Osteocyte (in vitro differentiated cells): ENCODE data around the gene NRDC. TPM values are rescaled to one million over a fixed set of nuclear protein-coding genes. Genes with fewer than 3 reads are reported as not detected.

Experiments used
- DNase-seq: peaks from one replicate; pipeline ENCODE4 v3.0.0; 2021; ENCODE audit warnings: mixed read lengths; ENCODE audit not compliant: unreplicated experiment; ENCODE audit errors: extremely low spot score
- H3K27ac Mint-ChIP-seq: one replicate; pipeline ENCODE4 v1.8.0; 2021; ENCODE audit warnings: mild to moderate bottlenecking, mixed read lengths; ENCODE audit not compliant: unreplicated experiment
- H3K27me3 Mint-ChIP-seq: one replicate; pipeline ENCODE4 v1.8.0; 2021; ENCODE audit warnings: mixed read lengths; ENCODE audit not compliant: unreplicated experiment
- H3K36me3 Mint-ChIP-seq: one replicate; pipeline ENCODE4 v1.8.0; 2021; ENCODE audit warnings: mixed read lengths; ENCODE audit not compliant: unreplicated experiment
- H3K4me1 Mint-ChIP-seq: one replicate; pipeline ENCODE4 v1.8.0; 2021; ENCODE audit warnings: mixed read lengths; ENCODE audit not compliant: unreplicated experiment
- H3K4me3 Mint-ChIP-seq: one replicate; pipeline ENCODE4 v1.8.0; 2021; ENCODE audit warnings: mild to moderate bottlenecking, moderate library complexity, mixed read lengths; ENCODE audit not compliant: unreplicated experiment
- H3K9me3 Mint-ChIP-seq: one replicate; pipeline ENCODE4 v1.8.0; 2021; ENCODE audit warnings: mixed read lengths; ENCODE audit not compliant: unreplicated experiment
- total RNA-seq: library from RNA; stranded (reverse); gene quantifications from 2 replicates; pipeline ENCODE4 v1.2.1, GENCODE V29; 2021
- TF ChIP-seq, protein P1 (sequence below): fragments of 200-600 bp; sonication (generic); IDR thresholded peaks from 2 replicates; pipeline ENCODE4 v1.5.0; 2021; ENCODE audit warnings: antibody characterized with exemption, mild to moderate bottlenecking, moderate library complexity

Gene NRDC
- total RNA-seq, 1 donor from 2014 or later, result 130 TPM

DNA sequence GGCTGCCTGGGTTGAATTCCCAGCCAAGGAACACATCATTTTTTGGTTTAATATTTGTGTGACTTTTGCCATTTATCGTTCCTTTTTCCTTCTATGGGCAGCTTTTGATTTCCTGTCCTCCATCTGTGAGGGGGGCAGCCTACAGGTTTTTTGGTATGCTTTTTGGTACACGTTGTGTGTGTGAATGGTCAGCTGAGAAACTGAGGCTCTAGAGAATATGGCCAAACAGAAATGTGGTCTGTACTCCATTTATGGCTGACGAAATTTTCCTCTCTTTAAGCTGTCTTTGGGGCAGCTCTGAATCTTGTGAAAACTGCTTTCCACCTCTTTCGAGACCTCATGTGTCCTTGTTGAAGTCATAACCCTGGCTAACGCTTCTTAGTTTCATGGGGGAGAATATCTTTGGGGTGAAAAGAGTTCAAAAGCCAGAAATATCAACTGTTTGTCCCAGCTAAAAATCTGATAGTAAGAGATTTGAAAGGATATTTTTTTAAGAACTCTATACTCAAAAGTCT, 26.6 kb downstream of the NRDC start:
- no peaks in the 10 kb centered on the region for H3K4me1 Mint-ChIP-seq
- H3K36me3 Mint-ChIP-seq, result peaks cover 11% of the 10 kb centered on the region
- no peak overlapping the region for H3K4me3 Mint-ChIP-seq
- H3K27ac Mint-ChIP-seq, result no peak overlapping the region
- TF ChIP-seq, protein P1, sequence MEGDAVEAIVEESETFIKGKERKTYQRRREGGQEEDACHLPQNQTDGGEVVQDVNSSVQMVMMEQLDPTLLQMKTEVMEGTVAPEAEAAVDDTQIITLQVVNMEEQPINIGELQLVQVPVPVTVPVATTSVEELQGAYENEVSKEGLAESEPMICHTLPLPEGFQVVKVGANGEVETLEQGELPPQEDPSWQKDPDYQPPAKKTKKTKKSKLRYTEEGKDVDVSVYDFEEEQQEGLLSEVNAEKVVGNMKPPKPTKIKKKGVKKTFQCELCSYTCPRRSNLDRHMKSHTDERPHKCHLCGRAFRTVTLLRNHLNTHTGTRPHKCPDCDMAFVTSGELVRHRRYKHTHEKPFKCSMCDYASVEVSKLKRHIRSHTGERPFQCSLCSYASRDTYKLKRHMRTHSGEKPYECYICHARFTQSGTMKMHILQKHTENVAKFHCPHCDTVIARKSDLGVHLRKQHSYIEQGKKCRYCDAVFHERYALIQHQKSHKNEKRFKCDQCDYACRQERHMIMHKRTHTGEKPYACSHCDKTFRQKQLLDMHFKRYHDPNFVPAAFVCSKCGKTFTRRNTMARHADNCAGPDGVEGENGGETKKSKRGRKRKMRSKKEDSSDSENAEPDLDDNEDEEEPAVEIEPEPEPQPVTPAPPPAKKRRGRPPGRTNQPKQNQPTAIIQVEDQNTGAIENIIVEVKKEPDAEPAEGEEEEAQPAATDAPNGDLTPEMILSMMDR, result no peak
- H3K9me3 Mint-ChIP-seq, result no peaks in the 10 kb centered on the region
- no peak for DNase-seq
- H3K27me3 Mint-ChIP-seq, result no peaks in the 10 kb centered on the region

DNA sequence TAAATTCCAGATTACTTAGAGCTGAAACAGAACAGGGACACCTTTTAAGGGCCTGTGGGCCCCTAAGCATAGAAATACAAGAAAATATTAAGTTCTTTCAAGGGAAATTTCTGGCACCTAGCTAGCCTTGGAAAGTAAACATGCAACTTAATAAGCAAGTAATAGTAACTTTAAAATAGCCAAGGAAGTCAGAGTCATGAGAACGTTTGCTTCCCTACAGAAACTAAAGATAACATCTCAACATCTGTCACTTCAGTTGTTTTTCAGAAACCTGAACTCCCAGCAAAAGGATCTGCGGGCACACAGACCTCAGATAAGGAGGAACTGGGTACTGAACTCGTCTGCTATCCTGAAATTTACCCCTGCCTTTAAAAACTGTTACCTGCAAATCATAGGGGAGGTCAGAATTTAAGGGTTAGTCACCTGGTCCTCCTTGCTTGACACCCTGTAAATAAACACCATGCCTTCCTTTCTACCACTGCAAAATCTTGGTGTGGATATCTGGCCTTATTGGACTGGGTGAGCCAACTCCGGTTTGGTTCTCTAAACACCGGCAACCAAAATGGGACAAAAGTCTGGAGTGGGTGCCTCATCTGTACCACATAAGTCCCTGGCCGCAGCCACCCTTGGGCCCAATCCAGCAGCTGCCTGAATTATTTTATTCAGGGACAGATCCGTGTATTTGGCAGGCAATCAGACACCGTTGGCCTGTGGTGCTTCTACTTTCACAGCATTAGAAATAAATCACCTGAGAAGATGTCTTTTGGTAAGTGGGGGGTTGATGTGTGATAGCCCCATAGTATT, 27.9 kb downstream of the NRDC start:
- Mint-ChIP-seq H3K27ac (no peak overlapping the region), H3K4me3 (no peak overlapping the region), H3K27me3 (no peaks in the 10 kb centered on the region), H3K4me1 (no peaks in the 10 kb centered on the region), H3K9me3 (no peaks in the 10 kb centered on the region), H3K36me3 (peaks cover 17% of the 10 kb centered on the region)
- TF ChIP-seq, protein P1, result no peak
- DNase-seq, result no peak

DNA sequence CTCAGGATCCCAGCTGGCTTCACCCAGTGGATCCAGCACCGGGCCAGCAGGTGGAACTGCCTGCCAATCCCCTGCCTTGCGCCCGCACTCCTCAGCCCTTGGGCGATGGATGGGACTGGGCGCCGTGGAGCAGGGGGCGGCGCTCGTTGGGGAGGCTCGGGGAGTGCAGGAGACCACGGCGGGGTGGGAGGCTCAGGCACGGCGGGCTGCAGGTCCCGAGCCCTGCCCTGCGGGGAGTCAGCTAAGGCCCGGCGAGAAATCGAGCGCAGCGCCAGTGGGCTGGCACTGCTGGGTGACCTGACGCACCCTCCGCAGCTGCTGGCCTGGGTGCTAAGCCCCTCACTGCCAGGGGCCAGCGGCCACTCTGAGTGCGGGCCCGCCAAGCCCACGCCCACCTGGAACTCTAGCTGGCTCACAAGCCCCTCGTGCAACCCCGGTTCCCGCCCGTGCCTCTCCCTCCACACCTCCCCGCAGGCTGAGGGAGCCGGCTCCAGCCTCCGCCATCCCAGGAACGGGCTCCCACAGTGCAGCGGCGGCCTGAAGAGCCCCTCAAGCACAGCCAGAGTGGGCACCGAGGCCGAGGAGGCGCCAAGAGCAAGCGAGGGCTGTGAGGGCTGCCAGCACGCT, 31.1 kb downstream of the NRDC start:
- TF ChIP-seq, protein P1, result no peak
- Mint-ChIP-seq H3K27ac (no peak overlapping the region), H3K36me3 (peaks cover 10% of the 10 kb centered on the region), H3K9me3 (no peaks in the 10 kb centered on the region), H3K27me3 (no peaks in the 10 kb centered on the region), H3K4me3 (no peak overlapping the region), H3K4me1 (peaks cover 7% of the 10 kb centered on the region)
- DNase-seq, result no peak

DNA sequence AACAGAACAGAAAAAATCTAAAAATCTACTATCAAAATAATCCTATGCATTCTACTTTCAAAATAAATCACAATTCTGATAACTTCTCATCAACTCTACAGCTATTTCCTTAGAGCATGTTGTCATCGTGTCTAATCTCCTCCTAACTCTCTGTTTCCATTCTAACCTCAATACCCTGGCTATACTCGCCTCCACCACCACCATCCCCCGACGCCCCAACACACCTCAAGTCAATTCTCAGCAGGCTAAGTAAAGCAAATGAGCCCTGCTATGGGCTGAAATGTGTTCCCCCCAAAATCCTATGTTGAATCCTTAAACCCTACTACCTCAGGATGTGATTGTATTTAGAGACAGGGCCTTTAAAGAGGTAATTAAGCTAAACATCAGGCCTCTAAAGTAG, 34.6 kb downstream of the NRDC start:
- no peak overlapping the region for H3K4me3 Mint-ChIP-seq
- H3K9me3 Mint-ChIP-seq, result no peaks in the 10 kb centered on the region

More for the DNA sequence above, 34.6 kb downstream of the NRDC start:
- no peaks in the 10 kb centered on the region for H3K27me3 Mint-ChIP-seq
- H3K27ac Mint-ChIP-seq, result no peak overlapping the region
- peaks cover 23% of the 10 kb centered on the region for H3K36me3 Mint-ChIP-seq
- no peak for DNase-seq
- peaks cover 12% of the 10 kb centered on the region for H3K4me1 Mint-ChIP-seq
- TF ChIP-seq, protein P1, result no peak
